Pancreas (tissue), 10 donors: ENCODE measurements around the gene CCDC182. TPM values are rescaled to one million over a fixed set of nuclear protein-coding genes. Genes with fewer than 3 reads are reported as not detected.

Experiments used
- ATAC-seq, 4 donors: fragments of 200-7000 bp; cut with Tn5 transposase; one replicate each; pipeline versions ENCODE4 v1.8.0 to v1.9.1; 2020; ENCODE audit warnings: mild to moderate bottlenecking in 4 of 4, moderate library complexity in 4 of 4
- DNase-seq, 6 donors: peaks; one replicate each; pipeline ENCODE4 v3.0.0-alpha.2; 2020
- FAIRE-seq: peaks from 2 replicates; lab custom pipeline; 2012; peaks lifted over from hg19 to GRCh38; lab: Jason Lieb, UNC
- H3K27ac ChIP-seq, 4 donors: fragments of 200-600 bp; sonication (generic); 1 replicate in 3 of 4; 2 replicates in 1 of 4; pipeline versions ENCODE4 v1.5.0 to v1.8.0; 2020
- H3K27me3 ChIP-seq, 4 donors: fragments of 200-600 bp; one replicate each; pipeline ENCODE4 v1.8.0; 2021
- H3K36me3 ChIP-seq, 3 donors: fragments of 200-600 bp; sonication (generic) in 1 of 3; one replicate each; pipeline versions ENCODE4 v1.5.0 to v1.8.0; 2020 to 2021
- H3K4me1 ChIP-seq, 3 donors: fragments of 200-600 bp; one replicate each; pipeline ENCODE4 v1.8.0; 2021
- H3K4me3 ChIP-seq, 4 donors: fragments of 200-600 bp; sonication (generic) in 2 of 4; one replicate each; pipeline versions ENCODE4 v1.5.0 to v1.8.0; 2020 to 2021
- H3K9me3 ChIP-seq, 4 donors: fragments of 200-600 bp; one replicate each; pipeline ENCODE4 v1.8.0; 2021
- CTCF ChIP-seq, 4 donors: fragments of 200-600 bp; sonication (generic) in 3 of 4; IDR thresholded peaks; one replicate each; pipeline versions ENCODE4 v1.5.0 to v1.8.0; 2021; ENCODE audit warnings: antibody characterized with exemption in 4 of 4
- WGBS, 2 donors: extraction: QIAGEN DNeasy Blood & Tissue Kit; methylation state at CpG; one replicate each; pipeline ENCODE4 v1.1.7; 2013; 5-methylcytosine and 5-hydroxymethylcytosine counted together
- intact Hi-C, 3 donors: fragments of 100-400 bp; cut with DNase I; formaldehyde crosslinking; loops; one replicate each; pipeline versions ENCODE4 v1.11.1 to v1.14.2; 2022
- polyA plus RNA-seq, 2 donors: library from polyadenylated mRNA; stranded (reverse); fragments of 200-250 nt; gene quantifications; one replicate each; pipeline ENCODE4 v1.2.3, GENCODE V29; 2013
- total RNA-seq, 6 donors: library from RNA; stranded (reverse); fragmentation: NEBNext Ultra II Directional in 4 of 6; extraction: Animal tissue kit (Norgen Biotek cat#: 25700) in 4 of 6; gene quantifications; one replicate each; pipeline versions ENCODE4 v1.2.1 to v1.2.4, GENCODE V29; 2021 to 2023
- donor health status: healthy with polysubstance abuse.
- donor health status: DM: no; HTN: no; CAD: no; lungs with moderate emphysema.
- donor health status: DM: no; HTN: no; CAD: no.
- donor health status: control.
- donor health status: control.
- donor health status: Bipolar disorder and iron deficiency.
- donor health status: DM: yes; HTN: yes; CAD: no.
- donor health status: DM: no; HTN: no; CAD: no.
- donor health status: DM: no; HTN: no; CAD: no.
- donor health status: DM: yes; HTN: yes; CAD: no.

The CCDC182 gene
- total and polyA plus RNA-seq, 8 donors: not detected

GRCh38 chr17:57722704-57723043, 22.4 kb downstream of the CCDC182 start:
- no peak for FAIRE-seq
- intact Hi-C loops: no loop called here
- no peak for DNase-seq
- Histone ChIP-seq H3K4me1 (no peaks in the 10 kb centered on the region), H3K4me3 (no peak overlapping the region), H3K27me3 (no peaks in the 10 kb centered on the region), H3K27ac (no peak overlapping the region), H3K36me3 (no peaks in the 10 kb centered on the region), H3K9me3 (no peaks in the 10 kb centered on the region)
- no peak for ATAC-seq
- 74 to 76% methylated on average over 7 of the region's 7 CpGs for WGBS, 2 donors
- TF ChIP-seq CTCF (IDR thresholded peaks at IDR 0.05): no peak

DNA sequence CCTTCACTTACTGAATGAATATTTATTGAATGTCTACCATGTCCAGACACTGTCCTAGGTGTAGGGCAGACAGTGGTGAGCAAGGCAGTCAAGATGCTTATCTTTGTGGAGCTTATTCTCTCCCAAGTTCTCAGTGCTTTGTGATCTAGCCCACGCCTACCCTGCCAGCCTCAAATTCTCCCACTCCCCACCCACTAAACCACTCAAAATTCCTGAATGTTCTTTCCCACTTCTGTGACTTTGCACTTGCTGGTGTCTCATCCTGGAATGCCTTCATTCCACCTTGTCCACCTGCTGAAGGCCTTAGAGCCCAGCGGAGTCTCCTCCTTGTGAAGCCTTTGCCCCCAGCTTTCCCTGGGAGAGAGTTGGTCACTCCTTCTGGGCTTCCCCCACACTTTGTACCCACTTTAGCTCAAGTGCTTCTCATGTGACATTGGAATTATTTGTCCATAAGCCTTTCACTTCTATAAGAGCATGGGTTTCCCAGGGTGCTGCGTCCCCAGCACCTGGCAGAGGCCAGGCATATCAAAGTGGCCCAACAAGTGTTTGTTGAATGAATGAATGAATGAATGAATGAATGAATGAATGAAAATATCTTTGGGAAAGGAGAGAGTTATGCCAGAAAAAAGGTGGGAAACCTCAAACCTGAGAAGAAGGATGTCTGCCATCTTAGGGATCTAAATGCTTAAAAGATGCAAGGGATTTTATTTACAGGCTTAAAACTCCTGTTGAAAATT, 23.0 kb downstream of the CCDC182 start:
- intact Hi-C loops: no loop called here
- 86 to 95% methylated on average over 3 of the region's 3 CpGs for WGBS, 2 donors
- DNase-seq (no peak), ATAC-seq (no peak), FAIRE-seq (no peak)
- Histone ChIP-seq H3K27ac (no peak overlapping the region), H3K36me3 (no peaks in the 10 kb centered on the region), H3K4me3 (no peak overlapping the region), H3K4me1 (no peaks in the 10 kb centered on the region), H3K27me3 (no peaks in the 10 kb centered on the region), H3K9me3 (no peaks in the 10 kb centered on the region)
- no peak for TF ChIP-seq CTCF (IDR thresholded peaks at IDR 0.05)

GRCh38 chr17:57720386-57721035, 24.6 kb downstream of the CCDC182 start:
- H3K27ac ChIP-seq: no peak overlapping the region
- no peak for TF ChIP-seq CTCF (IDR thresholded peaks at IDR 0.05)
- no peaks in the 10 kb centered on the region for H3K27me3 ChIP-seq
- FAIRE-seq (no peak), DNase-seq (no peak), ATAC-seq (no peak)
- WGBS, 2 donors: 78 to 80% methylated on average over 2 of the region's 2 CpGs
- intact Hi-C loops: no loop called here
- H3K36me3 ChIP-seq: no peaks in the 10 kb centered on the region
- no peaks in the 10 kb centered on the region for H3K9me3 ChIP-seq
- H3K4me1 ChIP-seq: no peaks in the 10 kb centered on the region
- no peak overlapping the region for H3K4me3 ChIP-seq

DNA sequence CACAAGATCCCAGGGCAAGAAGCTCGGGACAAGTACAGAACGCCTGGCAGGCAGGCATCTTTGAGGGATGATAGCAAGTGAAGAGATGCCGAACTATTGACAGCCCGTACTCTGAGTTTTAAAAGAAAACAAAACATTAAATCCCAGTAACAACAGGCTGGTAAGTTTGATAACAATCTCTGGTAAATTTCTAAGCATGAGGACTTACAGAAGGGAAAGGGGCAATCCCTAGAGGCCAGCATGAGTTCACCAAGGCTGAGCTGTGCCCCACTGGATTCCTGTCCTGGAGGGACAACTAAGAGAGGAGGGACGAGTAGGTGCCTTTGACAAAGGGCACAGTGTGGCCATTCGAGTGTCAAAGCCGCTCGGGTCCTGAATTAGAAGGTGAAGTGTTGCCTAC, 26.2 kb downstream of the CCDC182 start:
- no peak for ATAC-seq

More for the DNA sequence above, 26.2 kb downstream of the CCDC182 start:
- H3K36me3 ChIP-seq: no peaks in the 10 kb centered on the region
- H3K27me3 ChIP-seq: no peaks in the 10 kb centered on the region
- intact Hi-C loops: no loop called here
- FAIRE-seq (no peak), DNase-seq (no peak)
- no peak overlapping the region for H3K27ac ChIP-seq
- WGBS, 2 donors: 61 to 73% methylated on average over 8 of the region's 8 CpGs
- H3K4me1 ChIP-seq: no peaks in the 10 kb centered on the region
- H3K9me3 ChIP-seq: no peaks in the 10 kb centered on the region
- no peak for TF ChIP-seq CTCF (IDR thresholded peaks at IDR 0.05)
- H3K4me3 ChIP-seq: no peak overlapping the region
